PFSK-1 (cell line): ENCODE data around the gene NCF2.

ENCODE experiments used
- FOXP2 ChIP-seq: optimal IDR thresholded peaks from 2 replicates; pipeline ENCODE3; 2011; ENCODE audit warnings: borderline replicate concordance, control low read depth, inconsistent platforms; ENCODE audit not compliant: insufficient read depth; ENCODE audit errors: extremely low read length, extremely low read depth
- POLR2AphosphoS5 ChIP-seq: IDR thresholded peaks from 2 replicates; pipeline ENCODE4 v1.6.1; 2012; ENCODE audit warnings: low read depth, mild to moderate bottlenecking, control low read depth, low read length, moderate library complexity
- SIN3A ChIP-seq: IDR thresholded peaks from 2 replicates; pipeline ENCODE4 v1.6.1; 2012; ENCODE audit warnings: mild to moderate bottlenecking, low read length, moderate library complexity, borderline replicate concordance; ENCODE audit not compliant: insufficient read depth
- TAF1 ChIP-seq: IDR thresholded peaks from 2 replicates; pipeline ENCODE4 v1.6.1; 2012; ENCODE audit warnings: low read length, control low read depth, borderline replicate concordance; ENCODE audit not compliant: insufficient read depth
- TF ChIP-seq, protein P1 (sequence below), 2 experiments: IDR thresholded peaks; 2 replicates each; pipeline versions ENCODE4 v1.6.1 to v1.8.0; 2011 to 2012; ENCODE audit warnings: low read depth in 2 of 2, low read length in 2 of 2, control low read depth in 1 of 2, inconsistent platforms in 1 of 2, mild to moderate bottlenecking in 1 of 2, moderate library complexity in 1 of 2; ENCODE audit not compliant: insufficient read depth in 1 of 2

DNA sequence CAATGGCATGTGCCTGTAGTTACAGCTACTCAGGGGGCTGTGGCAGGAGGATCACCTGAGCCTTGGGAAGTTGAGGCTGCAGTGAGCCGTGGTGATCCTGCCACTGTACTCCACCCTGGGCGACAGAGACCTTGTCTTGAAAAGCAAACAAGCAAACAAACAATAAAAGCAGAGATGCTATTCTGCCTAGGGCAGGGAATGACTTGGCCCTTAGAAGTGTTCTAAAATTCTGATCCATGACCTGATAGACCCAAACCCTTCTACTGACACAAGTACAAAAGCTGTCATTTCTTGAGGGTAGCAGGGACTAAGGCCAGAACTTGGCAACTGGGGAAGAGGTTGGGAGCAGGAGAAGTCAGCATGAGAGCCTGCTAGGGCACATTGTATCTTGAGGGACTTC, 15.6 kb upstream of the NCF2 start:
- TF ChIP-seq SIN3A: no peak
- no peak for TF ChIP-seq POLR2AphosphoS5
- no peak for TF ChIP-seq TAF1
- TF ChIP-seq, protein P1, sequence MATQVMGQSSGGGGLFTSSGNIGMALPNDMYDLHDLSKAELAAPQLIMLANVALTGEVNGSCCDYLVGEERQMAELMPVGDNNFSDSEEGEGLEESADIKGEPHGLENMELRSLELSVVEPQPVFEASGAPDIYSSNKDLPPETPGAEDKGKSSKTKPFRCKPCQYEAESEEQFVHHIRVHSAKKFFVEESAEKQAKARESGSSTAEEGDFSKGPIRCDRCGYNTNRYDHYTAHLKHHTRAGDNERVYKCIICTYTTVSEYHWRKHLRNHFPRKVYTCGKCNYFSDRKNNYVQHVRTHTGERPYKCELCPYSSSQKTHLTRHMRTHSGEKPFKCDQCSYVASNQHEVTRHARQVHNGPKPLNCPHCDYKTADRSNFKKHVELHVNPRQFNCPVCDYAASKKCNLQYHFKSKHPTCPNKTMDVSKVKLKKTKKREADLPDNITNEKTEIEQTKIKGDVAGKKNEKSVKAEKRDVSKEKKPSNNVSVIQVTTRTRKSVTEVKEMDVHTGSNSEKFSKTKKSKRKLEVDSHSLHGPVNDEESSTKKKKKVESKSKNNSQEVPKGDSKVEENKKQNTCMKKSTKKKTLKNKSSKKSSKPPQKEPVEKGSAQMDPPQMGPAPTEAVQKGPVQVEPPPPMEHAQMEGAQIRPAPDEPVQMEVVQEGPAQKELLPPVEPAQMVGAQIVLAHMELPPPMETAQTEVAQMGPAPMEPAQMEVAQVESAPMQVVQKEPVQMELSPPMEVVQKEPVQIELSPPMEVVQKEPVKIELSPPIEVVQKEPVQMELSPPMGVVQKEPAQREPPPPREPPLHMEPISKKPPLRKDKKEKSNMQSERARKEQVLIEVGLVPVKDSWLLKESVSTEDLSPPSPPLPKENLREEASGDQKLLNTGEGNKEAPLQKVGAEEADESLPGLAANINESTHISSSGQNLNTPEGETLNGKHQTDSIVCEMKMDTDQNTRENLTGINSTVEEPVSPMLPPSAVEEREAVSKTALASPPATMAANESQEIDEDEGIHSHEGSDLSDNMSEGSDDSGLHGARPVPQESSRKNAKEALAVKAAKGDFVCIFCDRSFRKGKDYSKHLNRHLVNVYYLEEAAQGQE (IDR thresholded peaks at IDR 0.05; ENCODE audit: insufficient read depth in 1 of 2, low read depth in 2 of 2, low read length in 2 of 2): no peak
- no peak for TF ChIP-seq FOXP2
